ENCODE data around the gene ENO3. TPM values are rescaled to one million over a fixed set of nuclear protein-coding genes. Genes with fewer than 3 reads are reported as not detected.

Gene ENO3
- total RNA-seq, 2 experiments from 2014 or later: 28.2 to 31.5 TPM

DNA sequence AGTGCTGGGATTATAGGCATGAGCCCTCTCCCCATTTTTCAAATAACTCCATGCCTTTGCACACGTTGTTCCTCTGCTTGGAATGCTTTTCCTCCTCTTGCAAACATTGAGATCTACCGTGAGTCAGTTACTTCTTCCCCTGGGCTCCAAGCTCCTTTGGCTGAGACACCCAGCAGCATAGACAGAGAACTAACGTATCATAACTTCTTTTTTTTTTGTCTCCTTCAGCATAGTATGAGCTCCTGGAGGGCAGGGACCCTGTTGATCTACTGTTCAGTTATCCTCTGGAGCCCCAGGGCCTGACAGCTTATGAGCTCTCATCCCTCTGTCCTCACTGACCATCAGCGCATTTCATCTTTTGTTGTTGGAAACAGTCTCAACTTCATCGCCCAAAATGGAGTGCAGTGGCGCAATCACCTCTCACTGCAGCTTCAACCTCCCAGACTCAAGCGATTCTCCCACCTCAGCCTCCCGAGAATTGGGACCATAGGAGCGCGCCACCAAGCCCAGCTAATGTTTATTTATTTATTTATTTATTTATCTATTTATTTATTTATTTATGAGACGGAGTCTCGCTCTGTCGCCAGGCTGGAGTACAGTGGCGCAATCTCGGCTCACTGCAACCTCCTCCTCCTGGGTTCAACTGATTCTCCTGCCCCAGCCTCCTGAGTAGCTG is 14.5 kb downstream of the ENO3 start:
- ChIA-PET CTCF (interaction anchor here (1.2 to 4.1 kb wide), 3 partner anchors 10 to 17 kb away, joined by 4 to 21 read pairs (median 6); partner anchors contain the start of gene PFN1), POLR2A (interaction anchor here (7.4 kb wide), 1 partner anchor 16 kb away, joined by 214 read pairs; the partner anchor contains the start of genes ENO3 and PFN1)

DNA sequence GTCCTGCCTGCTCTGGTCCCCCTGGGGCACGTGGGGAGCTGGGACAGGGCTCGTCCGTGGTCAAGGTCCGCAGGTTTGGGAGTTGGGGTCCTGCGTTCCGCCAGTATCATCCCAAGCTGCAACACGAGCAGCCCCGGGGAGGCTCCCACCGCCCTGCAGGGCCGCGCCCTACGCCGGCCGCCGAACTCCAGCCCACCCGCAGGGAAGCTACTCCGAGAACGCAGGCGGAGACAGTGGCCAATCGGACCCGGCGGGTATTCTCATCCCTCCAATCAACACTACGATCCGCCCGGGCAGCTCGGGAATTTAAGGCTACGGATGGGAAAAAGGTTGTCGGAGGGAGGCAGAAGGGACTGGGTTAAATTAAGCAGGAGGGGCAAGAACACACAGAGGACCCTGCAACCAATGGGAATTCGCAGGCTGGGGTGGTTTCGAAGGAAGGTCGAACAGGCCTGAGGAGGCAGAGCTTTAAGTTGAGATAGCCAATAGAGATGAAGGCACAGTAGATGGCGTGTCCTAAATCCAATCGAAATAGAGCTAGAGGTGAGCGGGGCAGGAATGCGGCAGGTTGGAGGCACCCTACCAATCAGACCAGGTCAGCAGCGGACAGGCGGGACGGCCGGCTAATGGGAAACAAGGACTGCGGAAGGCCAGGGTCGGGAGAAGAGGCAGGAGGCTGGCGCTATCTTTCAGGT is 16.1 kb downstream of the ENO3 start:
- CTCF ChIA-PET: interaction anchor here (0.6 to 4.1 kb wide), 11 partner anchors 11 to 95 kb away, joined by 3 to 21 read pairs (median 4); partner anchors contain the start of genes C17orf107, ENO3, PFN1 and RNF167
- POLR2A ChIA-PET: interaction anchor here (0.5 to 7.4 kb wide), 10 partner anchors 9 to 405 kb away, joined by 3 to 214 read pairs (median 4); partner anchors contain the start of genes ARRB2, CAMTA2, ENO3 and PFN1

DNA sequence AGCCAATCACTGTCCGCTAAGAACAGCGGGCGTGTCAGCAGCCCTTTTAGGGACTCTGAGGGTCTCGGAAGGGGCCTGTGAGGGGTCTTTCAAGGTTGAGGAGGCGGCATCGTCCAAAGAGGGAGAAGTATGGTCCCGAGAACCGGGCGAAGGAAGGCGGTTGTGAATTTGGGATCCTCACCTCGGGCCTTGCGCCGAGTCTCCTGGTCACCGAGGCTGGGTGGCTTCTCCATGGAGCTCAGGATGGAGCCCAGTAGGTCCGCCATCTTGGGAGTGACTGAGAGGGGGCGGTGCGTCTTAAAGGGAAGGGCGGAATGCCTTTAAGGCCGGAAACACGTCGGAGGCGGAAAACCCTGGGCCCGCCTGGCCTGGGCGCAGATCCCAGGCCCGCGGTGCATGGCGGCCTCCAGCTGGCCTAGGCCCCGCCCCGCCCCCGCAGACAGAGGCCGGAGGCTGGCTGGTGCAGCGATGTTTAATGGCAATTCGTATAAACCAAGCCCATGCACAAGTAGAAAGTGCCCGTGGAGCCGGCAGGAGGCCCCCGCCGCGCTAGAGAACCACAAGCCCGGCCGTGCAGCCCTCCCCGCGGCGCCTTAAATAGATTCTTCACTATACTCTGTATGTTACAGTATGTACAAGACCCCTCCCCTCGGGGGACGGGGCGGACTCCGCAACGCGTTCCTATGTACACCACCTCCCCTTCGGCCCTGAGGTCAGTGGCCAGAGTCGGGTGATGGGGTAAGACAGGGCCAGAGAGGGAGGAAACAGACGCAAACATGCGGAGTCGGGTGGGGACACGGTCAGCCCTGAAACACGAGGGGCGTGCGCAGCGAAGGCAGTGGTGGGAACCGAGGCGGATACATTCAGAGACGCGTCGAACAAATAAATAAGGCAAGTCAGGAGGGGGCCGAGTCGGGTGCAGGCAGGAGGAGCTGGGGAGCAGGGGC is 16.9 kb downstream of the ENO3 start, which contains the start of gene SPAG7:
TSS of gene SPAG7 (minus strand) at position 279 of the 947 bp plus-strand sequence. CDS start at position 266, 13 bp downstream.
- ChIA-PET POLR2A (interaction anchor here (0.5 to 7.4 kb wide), 12 partner anchors 10 to 406 kb away, joined by 3 to 214 read pairs (median 4); partner anchors contain the start of genes ARRB2, CAMTA2, ENO3 and PFN1), CTCF (interaction anchor here (0.7 to 4.1 kb wide), 10 partner anchors 13 to 95 kb away, joined by 3 to 21 read pairs (median 4); partner anchors contain the start of genes C17orf107, CAMTA2, ENO3 and PFN1)

DNA sequence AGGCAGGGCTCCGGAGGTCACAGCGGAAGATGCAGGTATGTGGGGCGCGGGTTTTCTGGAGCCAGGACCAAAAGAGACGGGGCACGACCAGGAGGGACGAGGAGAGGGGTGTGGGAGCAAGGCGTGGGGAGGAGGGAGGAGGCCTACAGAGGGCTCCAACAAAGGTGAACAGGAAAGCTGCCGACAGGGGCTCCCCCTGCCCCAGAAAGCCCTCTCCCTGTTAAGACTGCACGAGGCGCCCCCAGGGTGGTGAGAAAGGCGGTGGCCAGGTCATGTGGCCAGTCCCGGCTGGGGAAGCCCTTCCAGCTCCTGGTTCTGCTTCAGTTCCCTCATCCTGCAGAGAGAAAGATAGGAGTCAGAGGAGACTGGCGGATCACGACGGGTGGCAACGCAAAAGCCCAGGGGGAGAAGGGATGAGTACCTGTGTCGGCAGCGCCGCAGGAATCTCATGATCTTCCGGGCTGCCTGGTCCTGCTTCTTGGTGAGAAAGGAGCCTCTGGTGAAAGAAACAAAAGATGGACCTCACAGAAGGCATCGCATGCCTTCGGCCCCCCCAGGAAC is 17.6 kb downstream of the ENO3 start:
- ChIA-PET POLR2A (interaction anchor here (0.6 to 7.4 kb wide), 7 partner anchors 11 to 62 kb away, joined by 3 to 214 read pairs (median 5); partner anchors contain the start of genes CAMTA2, ENO3, PFN1 and RNF167), CTCF (interaction anchor here (0.9 to 4.1 kb wide), 7 partner anchors 12 to 94 kb away, joined by 3 to 21 read pairs (median 5); partner anchors contain the start of genes CAMTA2, PFN1, RNF167 and SLC25A11)

DNA sequence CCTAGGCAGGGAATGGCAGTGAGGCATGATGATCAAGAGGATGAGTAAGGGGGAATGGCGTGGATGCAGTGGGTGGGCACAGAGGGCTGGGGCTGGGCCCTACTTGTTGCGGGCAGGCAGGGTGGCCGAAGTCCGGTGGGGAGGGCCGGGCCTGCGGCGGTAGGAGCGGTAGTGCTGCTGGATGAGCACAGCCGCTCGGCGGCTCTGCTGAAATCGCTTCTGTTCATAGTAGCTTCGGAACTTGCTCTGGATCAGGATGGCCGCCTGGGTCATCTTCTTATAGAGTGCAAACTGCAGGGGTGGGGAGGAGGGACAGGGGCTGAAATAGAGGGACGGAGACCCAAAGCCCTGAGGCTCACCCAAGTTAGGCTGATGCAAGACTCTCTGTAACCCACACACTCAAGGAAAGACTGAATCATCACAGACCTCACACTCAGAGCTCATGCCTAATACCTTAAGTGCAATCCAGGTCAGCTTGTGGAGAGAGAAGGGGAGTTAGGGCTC is 18.2 kb downstream of the ENO3 start:
- CTCF ChIA-PET: interaction anchor here (0.9 to 4.1 kb wide), 5 partner anchors 21 to 93 kb away, joined by 3 to 21 read pairs (median 5); partner anchors contain the start of genes PFN1, RNF167 and SLC25A11
- POLR2A ChIA-PET: interaction anchor here (0.6 to 7.4 kb wide), 7 partner anchors 11 to 827 kb away, joined by 3 to 214 read pairs (median 4); partner anchors contain the start of genes CAMTA2, ENO3, PFN1 and RNF167

DNA sequence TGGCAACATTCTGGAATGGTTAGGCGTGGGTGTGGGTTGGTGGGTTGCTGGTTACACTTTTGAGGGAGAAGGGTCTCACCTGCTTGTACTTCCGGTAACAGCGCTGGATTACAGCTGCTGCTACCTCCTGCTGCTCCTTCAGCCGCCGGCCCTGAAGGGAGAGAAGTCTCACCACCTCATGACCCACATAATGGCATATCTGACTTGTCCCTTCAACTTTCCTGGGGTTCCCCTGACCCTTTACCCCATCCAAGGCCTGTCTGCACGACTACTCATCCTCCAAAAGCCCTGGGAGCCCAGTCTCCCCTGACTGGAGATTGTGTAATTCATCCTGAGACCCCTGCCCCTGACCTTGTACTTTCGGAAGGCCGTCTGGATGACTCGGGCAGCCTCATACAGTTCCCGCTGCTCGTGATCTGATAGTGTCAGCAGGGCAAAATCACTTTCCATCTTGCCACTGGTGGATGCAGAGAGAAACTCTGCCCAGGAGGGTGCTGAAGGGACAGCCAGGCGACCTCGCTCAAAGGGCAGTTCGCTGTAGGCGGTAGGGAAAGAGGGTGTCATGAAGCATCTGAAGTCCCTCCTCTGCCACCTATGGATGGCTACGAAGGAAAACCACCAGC is 18.7 kb downstream of the ENO3 start:
- ChIA-PET CTCF (interaction anchor here (0.9 to 4.1 kb wide), 5 partner anchors 10 to 93 kb away, joined by 3 to 21 read pairs (median 4); partner anchors contain the start of gene PFN1), POLR2A (interaction anchor here (0.6 to 7.4 kb wide), 6 partner anchors 17 to 828 kb away, joined by 3 to 214 read pairs (median 4); partner anchors contain the start of genes CAMTA2, ENO3, PFN1 and RNF167)

DNA sequence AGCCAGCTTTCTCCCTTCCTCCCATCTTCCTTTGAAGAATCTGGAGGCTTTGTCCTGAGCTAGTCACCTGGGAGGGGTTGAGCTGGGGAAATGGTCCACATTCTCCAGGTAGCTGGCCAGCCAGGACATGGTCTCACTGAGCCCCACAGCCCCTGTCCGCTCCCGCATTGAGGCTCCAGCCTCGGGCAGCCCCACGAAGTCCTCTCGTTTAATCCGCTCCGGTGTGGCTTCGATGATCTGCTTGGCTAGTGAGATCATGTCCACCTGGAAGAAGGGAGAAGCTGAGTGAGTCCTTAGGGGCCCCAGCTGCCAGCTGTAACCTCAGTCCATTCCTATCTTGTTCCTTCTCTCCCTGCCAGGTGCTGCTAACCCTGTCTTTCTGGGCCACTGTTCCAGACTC is 19.4 kb downstream of the ENO3 start:
- POLR2A ChIA-PET: interaction anchor here (1.2 to 7.4 kb wide), 2 partner anchors 17 to 21 kb away, joined by 6 to 214 read pairs; partner anchors contain the start of genes CAMTA2, ENO3 and PFN1

DNA sequence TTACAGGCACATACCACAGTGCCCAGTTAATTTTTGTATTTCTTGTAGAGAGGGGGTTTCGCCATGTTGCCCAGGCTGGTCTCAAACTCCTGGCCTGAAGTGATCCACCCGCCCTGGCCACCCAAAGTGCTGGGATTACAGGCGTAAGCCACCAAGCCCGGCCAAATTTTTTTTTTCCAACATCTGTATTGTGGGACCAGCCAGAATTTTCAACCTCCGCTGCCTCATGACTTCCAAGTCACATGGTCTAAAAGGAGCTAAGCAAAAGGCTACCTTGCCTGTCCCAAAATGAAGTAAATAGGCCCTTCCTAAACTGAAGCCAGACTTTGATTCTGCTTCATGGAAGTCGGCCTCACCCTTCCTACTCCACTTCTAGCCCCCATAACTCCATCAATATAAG is 20.9 kb downstream of the ENO3 start:
- ChIA-PET CTCF (interaction anchor here (0.6 to 1.6 kb wide), 3 partner anchors 9 to 14 kb away, joined by 3 to 5 read pairs (median 3); no protein-coding TSS in a partner anchor), POLR2A (interaction anchor here (7.4 kb wide), 1 partner anchor 23 kb away, joined by 214 read pairs; the partner anchor contains the start of genes ENO3 and PFN1)

More for the DNA sequence above, 19.4 kb downstream of the ENO3 start:
- CTCF ChIA-PET: interaction anchor here (0.7 to 1.6 kb wide), 5 partner anchors 10 to 61 kb away, joined by 3 to 5 read pairs (median 3); partner anchors contain the start of gene PFN1

DNA sequence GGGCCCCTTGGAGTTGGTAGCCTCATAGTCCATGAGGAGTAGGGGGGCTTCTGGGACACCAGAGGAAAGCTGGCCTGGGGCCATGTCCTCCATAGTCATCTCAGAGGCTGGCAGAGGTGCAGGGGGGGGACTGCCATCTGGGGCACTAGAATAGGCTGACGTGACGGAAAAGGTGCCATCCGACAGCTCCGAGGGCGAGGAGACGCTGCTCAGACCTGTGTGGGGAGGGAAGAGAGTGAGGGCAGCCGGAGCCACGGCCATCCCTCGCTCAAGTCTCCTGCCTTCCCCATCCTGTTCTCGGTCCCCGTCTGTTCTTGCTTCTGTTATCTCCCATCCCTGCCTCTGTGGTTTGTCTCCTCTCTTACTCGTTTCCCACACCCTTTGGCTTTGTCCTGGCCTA is 21.4 kb downstream of the ENO3 start:
- CTCF ChIA-PET: interaction anchor here (0.5 to 1.6 kb wide), 2 partner anchors 8 to 77 kb away, joined by 3 to 5 read pairs; no protein-coding TSS in a partner anchor
- POLR2A ChIA-PET: interaction anchor here (7.4 kb wide), 1 partner anchor 23 kb away, joined by 214 read pairs; the partner anchor contains the start of genes ENO3 and PFN1

DNA sequence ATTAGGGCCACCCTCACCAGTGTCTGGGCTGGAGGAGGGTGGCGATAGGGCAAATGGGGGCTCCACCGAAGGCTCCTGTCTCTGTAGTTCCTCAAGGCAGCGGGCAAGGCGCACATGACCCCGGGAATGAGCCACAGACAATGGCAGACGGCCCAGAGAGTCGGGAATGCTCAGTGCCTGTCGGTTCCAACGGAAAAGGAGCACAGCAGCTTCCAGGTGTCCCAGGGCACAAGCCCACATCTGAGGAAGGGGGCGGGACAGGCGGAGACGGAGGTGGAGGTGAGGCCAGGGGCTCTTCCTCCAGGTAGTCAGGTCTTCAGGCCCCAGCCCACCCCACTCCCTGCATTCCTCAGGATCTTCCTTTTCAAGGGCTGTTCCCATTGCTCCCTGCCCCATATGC is 21.8 kb downstream of the ENO3 start:
- POLR2A ChIA-PET: interaction anchor here (0.6 kb wide), 1 partner anchor 71 kb away, joined by 3 read pairs; no protein-coding TSS in a partner anchor
- CTCF ChIA-PET: interaction anchor here (0.5 to 1.3 kb wide), 3 partner anchors 15 to 77 kb away, joined by 3 to 4 read pairs (median 3); partner anchors contain the start of genes CAMTA2 and CHRNE

DNA sequence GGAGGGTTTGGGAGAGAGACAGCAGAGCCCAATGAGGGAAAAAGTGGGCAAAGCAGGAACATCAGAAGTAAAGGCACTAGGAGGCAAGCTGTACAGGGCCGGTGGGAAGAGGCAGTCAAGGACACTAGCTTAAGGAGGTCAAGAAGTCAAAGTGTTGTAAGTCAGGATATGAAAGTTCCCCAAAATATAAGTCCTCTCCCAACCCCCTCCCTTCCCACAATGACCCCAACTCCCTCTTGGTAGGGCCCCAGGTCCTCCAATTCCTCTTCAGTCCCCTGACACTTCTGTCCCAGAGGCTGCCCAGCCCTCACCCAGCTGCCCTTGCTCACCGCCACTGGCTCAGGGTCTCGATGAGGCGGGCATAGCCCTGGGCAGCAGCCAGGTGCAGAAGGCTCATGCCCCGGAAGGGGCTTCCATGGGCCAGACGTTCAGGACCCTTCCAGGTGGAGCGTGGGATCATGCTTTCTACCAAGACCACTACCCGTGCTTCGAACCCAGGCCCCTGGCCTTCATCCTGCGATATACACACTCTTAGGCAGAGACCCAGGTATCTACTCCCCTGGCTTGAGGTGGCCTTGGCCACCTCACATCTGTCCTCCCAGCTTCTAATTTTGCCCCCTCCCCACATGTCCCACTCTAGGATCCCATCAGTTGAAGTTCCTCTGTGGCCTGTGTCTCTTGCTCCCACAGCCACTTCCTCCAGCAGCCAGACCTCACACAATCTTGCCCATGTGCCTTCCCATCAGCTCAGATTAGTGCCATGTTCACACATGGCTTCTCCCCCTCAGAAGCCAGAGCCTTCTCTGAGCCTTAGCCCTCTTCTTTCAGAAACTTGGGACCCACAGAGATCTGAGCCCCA is 22.6 kb downstream of the ENO3 start:
- CTCF ChIA-PET: interaction anchor here (1.1 to 1.3 kb wide), 3 partner anchors 14 to 75 kb away, joined by 3 to 4 read pairs (median 3); partner anchors contain the start of genes CAMTA2 and CHRNE
- POLR2A ChIA-PET: interaction anchor here (0.6 kb wide), 1 partner anchor 72 kb away, joined by 3 read pairs; no protein-coding TSS in a partner anchor

DNA sequence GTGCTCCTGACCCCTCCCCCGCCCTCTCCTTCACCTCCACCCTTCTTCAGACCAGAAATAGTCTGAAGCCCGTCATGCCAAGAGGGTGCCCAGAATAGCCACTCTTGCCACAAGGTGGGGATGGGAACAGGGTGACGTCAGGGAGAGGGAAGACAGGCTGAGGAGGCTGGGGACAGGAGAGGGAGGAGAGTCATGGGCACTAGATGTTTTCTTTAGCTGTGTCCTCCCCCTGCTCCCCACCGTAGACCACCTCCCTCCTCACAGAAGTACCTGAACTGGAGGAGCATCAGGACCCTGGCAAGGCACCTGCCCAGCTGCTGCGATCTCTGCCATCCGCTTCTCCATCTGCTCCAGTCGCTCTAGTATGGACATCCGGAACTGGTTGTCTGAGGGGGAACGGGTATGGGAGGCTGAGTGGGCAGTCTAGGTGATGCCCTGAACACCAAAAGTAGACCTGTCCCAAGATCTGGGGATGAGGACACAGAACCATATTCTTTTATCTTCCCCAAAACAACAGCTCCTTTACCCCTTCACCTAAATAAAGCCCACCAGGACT is 23.3 kb downstream of the ENO3 start:
- ChIA-PET CTCF (interaction anchor here (1.1 to 1.3 kb wide), 3 partner anchors 13 to 76 kb away, joined by 3 to 4 read pairs (median 3); partner anchors contain the start of genes CAMTA2 and CHRNE), POLR2A (interaction anchor here (0.7 kb wide), 1 partner anchor 48 kb away, joined by 3 read pairs; no protein-coding TSS in a partner anchor)

DNA sequence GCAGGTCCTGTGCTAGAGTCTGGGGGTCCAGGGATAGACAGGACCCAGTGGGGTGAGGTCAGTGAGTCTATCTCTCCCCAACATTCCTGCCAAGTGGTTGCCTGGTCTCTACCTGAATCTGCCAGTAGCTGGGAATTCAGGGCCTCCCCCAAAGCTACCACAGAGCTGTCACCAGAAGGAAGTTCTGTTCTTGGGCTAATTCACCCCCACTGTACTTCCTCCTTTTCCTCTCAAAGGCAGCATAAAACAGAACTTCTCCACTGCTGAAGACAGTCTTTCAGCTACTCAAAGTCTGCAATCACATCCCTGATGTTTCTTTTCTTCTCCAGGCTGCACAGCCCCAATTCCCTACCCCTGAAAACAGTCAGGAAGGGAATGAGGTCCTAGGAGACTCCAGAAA is 27.8 kb downstream of the ENO3 start:
- ChIA-PET CTCF (interaction anchor here (0.7 kb wide), 1 partner anchor 12 kb away, joined by 3 read pairs; no protein-coding TSS in a partner anchor), POLR2A (interaction anchor here (1.0 kb wide), 1 partner anchor 30 kb away, joined by 3 read pairs; the partner anchor contains the start of gene PFN1)

DNA sequence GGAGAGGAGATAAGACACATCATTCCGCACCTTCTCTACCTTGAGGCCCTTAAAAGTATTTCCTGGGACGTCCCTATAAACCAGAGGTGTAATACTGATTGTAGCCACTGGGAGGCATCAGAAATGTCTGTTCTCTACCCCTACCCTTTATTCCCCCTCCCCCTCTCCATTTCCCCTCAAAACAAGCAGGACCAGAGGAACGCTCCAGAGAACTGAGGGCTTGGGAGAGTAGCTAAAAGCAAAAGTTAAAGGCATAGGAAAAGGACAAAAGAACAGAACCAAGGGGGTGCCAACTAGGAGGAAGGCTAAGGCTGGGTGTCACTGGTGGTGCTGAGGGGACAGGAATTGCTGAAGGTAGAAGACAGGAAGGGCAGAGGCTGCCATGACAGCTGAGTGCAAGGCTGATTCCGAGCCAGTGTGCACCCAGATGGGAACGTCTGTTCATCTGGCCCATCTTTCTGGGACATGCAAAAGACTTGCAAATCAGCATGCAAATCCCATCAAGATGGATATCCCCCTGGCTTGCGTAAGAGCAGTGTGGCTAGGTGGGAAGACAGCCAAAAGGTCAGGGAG is 29.8 kb downstream of the ENO3 start:
- POLR2A ChIA-PET: interaction anchor here (1.2 kb wide), 1 partner anchor 12 kb away, joined by 3 read pairs; no protein-coding TSS in a partner anchor
- CTCF ChIA-PET: interaction anchor here (0.8 to 2.4 kb wide), 12 partner anchors 9 to 82 kb away, joined by 3 to 8 read pairs (median 6); partner anchors contain the start of genes KIF1C, PFN1 and SPAG7

All from activated CD8-positive, alpha-beta memory T cell treated with anti-CD3 and anti-CD28 coated beads for 36 hours (primary cell).